ENCODE results near the gene ATF7IP2. TPM values are rescaled to one million over a fixed set of nuclear protein-coding genes. Genes with fewer than 3 reads are reported as not detected.

Gene ATF7IP2
- total and polyA plus RNA-seq, 9 of the 15 experiments (the other 6 are each of a cell fraction or from before 2014, with no cell fraction given) = 131 to 515 (median 196) TPM

DNA sequence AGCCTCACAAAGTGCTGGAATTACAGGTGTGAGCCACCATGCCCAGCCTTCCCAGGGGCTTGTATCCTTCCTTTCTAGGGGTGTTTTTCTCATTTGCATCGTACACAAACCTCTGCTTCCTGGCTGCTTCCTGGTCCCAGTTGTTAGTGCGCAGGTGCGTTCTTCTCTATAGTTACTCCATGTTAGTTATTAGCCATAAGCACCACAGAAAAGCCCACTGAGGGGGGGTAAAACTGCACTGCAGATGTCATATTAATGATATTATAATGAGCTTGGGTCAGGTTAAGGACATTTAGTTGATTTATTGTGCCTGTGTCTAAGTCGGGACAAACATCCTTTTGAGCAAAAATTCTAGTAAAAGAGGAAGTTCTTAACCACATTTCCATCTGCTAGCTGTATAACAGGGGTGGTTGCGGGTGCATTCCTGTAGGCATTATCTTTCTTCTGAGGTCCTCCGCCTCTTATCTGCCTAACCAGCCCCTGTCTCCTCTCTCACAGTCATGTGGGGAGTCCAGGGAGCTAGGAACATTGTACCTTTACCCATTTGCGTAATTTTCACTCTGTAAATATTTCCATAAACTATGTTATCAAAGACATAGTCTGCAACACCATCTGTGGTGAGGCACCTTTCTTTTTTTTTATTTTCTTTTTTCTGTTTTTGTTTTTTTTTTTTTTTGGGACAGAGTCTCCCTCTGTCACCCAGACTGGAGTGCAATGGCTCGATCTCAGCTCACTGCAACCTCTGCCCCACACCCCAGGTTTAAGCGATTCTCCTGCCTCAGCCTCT is 23.6 kb upstream of the ATF7IP2 start (continued):
- TF ChIP-seq, protein P1, sequence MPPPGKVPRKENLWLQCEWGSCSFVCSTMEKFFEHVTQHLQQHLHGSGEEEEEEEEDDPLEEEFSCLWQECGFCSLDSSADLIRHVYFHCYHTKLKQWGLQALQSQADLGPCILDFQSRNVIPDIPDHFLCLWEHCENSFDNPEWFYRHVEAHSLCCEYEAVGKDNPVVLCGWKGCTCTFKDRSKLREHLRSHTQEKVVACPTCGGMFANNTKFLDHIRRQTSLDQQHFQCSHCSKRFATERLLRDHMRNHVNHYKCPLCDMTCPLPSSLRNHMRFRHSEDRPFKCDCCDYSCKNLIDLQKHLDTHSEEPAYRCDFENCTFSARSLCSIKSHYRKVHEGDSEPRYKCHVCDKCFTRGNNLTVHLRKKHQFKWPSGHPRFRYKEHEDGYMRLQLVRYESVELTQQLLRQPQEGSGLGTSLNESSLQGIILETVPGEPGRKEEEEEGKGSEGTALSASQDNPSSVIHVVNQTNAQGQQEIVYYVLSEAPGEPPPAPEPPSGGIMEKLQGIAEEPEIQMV (tag; conservative IDR thresholded peaks at IDR 0.05; ENCODE audit: low read depth) = peak; percentile 45
- TF ChIP-seq XRCC5 (IDR thresholded peaks at IDR 0.05; ENCODE audit: low read depth, low read length) = no peak
- TF ChIP-seq POLR2AphosphoS5 (IDR thresholded peaks at IDR 0.05; ENCODE audit: control insufficient read depth, insufficient read depth, low read depth, low read length) = peak; percentile 86
- TF ChIP-seq, protein P2, sequence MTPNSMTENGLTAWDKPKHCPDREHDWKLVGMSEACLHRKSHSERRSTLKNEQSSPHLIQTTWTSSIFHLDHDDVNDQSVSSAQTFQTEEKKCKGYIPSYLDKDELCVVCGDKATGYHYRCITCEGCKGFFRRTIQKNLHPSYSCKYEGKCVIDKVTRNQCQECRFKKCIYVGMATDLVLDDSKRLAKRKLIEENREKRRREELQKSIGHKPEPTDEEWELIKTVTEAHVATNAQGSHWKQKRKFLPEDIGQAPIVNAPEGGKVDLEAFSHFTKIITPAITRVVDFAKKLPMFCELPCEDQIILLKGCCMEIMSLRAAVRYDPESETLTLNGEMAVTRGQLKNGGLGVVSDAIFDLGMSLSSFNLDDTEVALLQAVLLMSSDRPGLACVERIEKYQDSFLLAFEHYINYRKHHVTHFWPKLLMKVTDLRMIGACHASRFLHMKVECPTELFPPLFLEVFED (CRISPR knock-in tag; conservative IDR thresholded peaks at IDR 0.05) = 0 out of 2 replicates have a peak, but pooled peaks have one; percentile 18
- TF ChIP-seq, protein P3, sequence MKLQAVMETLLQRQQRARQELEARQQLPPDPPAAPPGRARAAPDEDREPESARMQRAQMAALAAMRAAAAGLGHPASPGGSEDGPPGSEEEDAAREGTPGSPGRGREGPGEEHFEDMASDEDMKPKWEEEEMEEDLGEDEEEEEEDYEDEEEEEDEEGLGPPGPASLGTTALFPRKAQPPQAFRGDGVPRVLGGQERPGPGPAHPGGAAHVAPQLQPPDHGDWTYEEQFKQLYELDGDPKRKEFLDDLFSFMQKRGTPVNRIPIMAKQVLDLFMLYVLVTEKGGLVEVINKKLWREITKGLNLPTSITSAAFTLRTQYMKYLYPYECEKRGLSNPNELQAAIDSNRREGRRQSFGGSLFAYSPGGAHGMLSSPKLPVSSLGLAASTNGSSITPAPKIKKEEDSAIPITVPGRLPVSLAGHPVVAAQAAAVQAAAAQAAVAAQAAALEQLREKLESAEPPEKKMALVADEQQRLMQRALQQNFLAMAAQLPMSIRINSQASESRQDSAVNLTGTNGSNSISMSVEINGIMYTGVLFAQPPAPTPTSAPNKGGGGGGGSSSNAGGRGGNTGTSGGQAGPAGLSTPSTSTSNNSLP (IDR thresholded peaks at IDR 0.05; ENCODE audit: borderline replicate concordance, low read depth, low read length) = peak; percentile 21; the same call in 1 of the 2 replicates
- TF ChIP-seq NFE2L1 (tag; IDR thresholded peaks at IDR 0.05; ENCODE audit: borderline replicate concordance, low read depth) = 0 out of 2 replicates have a peak, but pooled peaks have one; percentile 43
- peak; percentile 48; the same call in 1 of the 2 replicates for TF ChIP-seq NFRKB (IDR thresholded peaks at IDR 0.05; ENCODE audit: low read depth)
- TF ChIP-seq RCOR1 (IDR thresholded peaks at IDR 0.05; ENCODE audit: borderline replicate concordance in 1 of 2, low read depth in 2 of 2, low read length in 2 of 2) = peak; percentile 54 to 92; a peak in 3 of 4 replicates
- peak; percentile 87 to 90; a peak in 3 of 4 replicates for TF ChIP-seq TBL1XR1 (IDR thresholded peaks at IDR 0.05; ENCODE audit: low read length in 2 of 2)
- TF ChIP-seq FOS (IDR thresholded peaks at IDR 0.05; ENCODE audit: extremely low read depth, insufficient read length) = no peak
- TF ChIP-seq ZNF644 (tag; IDR thresholded peaks at IDR 0.05; ENCODE audit: low read depth) = peak; percentile 95
- peak; percentile 96 for TF ChIP-seq HDAC3 (IDR thresholded peaks at IDR 0.05; ENCODE audit: borderline replicate concordance, partially characterized antibody)
- TF ChIP-seq EP400 (IDR thresholded peaks at IDR 0.05) = peak; percentile 68
- TF ChIP-seq RNF2 (IDR thresholded peaks at IDR 0.05) = peak; percentile 97
- 0 out of 2 replicates have a peak, but pooled peaks have one; percentile 5 for TF ChIP-seq CBX5 (IDR thresholded peaks at IDR 0.05; ENCODE audit: borderline replicate concordance, low read depth)
- TF ChIP-seq, protein P4, sequence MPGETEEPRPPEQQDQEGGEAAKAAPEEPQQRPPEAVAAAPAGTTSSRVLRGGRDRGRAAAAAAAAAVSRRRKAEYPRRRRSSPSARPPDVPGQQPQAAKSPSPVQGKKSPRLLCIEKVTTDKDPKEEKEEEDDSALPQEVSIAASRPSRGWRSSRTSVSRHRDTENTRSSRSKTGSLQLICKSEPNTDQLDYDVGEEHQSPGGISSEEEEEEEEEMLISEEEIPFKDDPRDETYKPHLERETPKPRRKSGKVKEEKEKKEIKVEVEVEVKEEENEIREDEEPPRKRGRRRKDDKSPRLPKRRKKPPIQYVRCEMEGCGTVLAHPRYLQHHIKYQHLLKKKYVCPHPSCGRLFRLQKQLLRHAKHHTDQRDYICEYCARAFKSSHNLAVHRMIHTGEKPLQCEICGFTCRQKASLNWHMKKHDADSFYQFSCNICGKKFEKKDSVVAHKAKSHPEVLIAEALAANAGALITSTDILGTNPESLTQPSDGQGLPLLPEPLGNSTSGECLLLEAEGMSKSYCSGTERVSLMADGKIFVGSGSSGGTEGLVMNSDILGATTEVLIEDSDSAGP (CRISPR knock-in tag; IDR thresholded peaks at IDR 0.05) = no peak
- TF ChIP-seq KLF1 (tag; IDR thresholded peaks at IDR 0.05) = 0 out of 2 replicates have a peak, but pooled peaks have one; percentile 39
- peak; percentile 97 for TF ChIP-seq CXXC5 (CRISPR knock-in tag; IDR thresholded peaks at IDR 0.05)
- TF ChIP-seq, protein P5, sequence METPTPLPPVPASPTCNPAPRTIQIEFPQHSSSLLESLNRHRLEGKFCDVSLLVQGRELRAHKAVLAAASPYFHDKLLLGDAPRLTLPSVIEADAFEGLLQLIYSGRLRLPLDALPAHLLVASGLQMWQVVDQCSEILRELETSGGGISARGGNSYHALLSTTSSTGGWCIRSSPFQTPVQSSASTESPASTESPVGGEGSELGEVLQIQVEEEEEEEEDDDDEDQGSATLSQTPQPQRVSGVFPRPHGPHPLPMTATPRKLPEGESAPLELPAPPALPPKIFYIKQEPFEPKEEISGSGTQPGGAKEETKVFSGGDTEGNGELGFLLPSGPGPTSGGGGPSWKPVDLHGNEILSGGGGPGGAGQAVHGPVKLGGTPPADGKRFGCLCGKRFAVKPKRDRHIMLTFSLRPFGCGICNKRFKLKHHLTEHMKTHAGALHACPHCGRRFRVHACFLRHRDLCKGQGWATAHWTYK (CRISPR knock-in tag; IDR thresholded peaks at IDR 0.05) = peak; percentile 75; the same call in 1 of the 2 replicates
